GM20000 (cell line): ENCODE data around the gene EGFLAM.

ENCODE experiments used
- DNase-seq: peaks from one replicate; pipeline ENCODE4 v3.0.0; 2012; ENCODE audit warnings: low spot score
- CTCF ChIP-seq: IDR thresholded peaks from 2 replicates; pipeline ENCODE4 v1.5.1; 2012; ENCODE audit warnings: mild to moderate bottlenecking, control low read depth; ENCODE audit errors: extremely low read depth, missing control alignments

EGFLAM gene

GRCh38 chr5:38250763-38251448, 7.5 kb upstream of the EGFLAM start:
- no peak for DNase-seq
- TF ChIP-seq CTCF = no peak

GRCh38 chr5:38253759-38254158, 4.6 kb upstream of the EGFLAM start:
- DNase-seq = no peak
- TF ChIP-seq CTCF = no peak

DNA sequence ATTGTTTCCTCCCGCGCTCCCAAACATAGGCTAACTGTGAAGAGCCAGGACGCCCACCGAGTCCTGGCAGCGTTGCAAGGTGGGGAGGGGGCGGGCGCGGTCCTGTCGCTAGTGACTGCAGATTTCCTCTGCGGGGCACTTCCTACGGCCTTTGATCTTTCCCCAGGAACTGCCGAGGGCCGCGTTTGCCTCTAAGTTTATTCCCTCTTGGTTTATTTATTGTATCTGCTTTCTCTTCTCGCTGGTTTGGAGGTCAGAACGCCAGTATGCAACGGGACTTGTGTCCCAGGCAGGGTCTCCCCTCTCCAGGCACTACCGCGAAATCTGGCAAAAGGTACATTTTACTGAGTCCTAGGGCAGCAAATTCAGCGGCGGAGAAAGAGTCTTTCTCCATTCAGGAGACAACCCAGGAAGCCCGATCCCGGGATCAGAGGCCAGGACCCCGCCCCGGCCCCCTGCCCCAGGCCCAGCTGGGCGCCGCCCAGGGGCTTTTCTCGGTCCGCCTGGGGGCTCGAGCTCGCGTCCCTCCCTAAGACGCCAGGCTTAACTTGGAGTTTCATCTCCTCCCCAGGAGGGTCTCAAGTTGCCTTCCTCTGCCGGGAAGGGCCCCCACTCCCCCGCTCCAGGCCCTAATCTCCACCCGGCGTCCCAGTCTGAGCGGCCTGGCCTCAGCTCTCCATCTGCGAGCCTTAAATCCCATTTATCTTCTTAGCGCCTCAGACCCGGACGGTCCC, 884 bp upstream of the EGFLAM start:
- no peak for TF ChIP-seq CTCF
- no peak for DNase-seq

- TF ChIP-seq CTCF = no peak
- DNase-seq = no peak
These were observed 379 bp upstream of the EGFLAM start for GRCh38 chr5:38258042-38258318.

GRCh38 chr5:38259062-38259808, 876 bp downstream of the EGFLAM start:
- TF ChIP-seq CTCF = no peak
- no peak for DNase-seq

GRCh38 chr5:38259809-38260160, 1.4 kb downstream of the EGFLAM start:
- TF ChIP-seq CTCF = no peak
- DNase-seq = no peak

DNA sequence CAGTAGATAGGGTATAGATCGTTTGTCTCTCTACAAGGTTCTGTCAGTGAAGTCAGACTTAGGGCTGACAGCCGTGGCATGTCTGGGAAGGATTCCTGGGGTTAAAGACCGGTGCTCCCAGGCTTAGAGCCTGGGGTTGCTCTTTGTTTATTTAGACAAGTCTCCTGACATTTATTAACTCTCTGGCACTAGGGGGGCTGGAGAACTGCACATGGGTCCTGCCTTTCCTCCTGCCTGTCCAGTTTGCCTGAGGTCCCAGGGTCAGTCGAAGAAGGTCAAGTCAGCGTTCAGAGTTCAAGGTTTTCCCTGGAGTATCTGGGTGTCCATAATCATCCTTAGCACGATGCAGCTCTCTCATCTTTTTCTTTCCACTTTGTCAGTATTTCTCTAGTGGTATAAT, 5.6 kb downstream of the EGFLAM start:
- DNase-seq = no peak
- no peak for TF ChIP-seq CTCF
